OCI-LY7 (cell line): ENCODE measurements around the gene LPAR2.

ENCODE experiments used
- CTCF ChIP-seq: fragments of 200-600 bp; sonication (generic); conservative IDR thresholded peaks from 2 replicates; pipeline ENCODE4 v1.5.1; 2014; ENCODE audit warnings: mild to moderate bottlenecking, antibody characterized with exemption, low read length, moderate library complexity, mixed read lengths
- EZH2phosphoT487 ChIP-seq: fragments of 200-600 bp; sonication (generic); IDR thresholded peaks from 2 replicates; pipeline ENCODE4 v1.6.1; 2018; ENCODE audit warnings: low read depth, borderline replicate concordance, mild to moderate bottlenecking, mixed run types, antibody characterized with exemption, low read length, moderate library complexity, mixed read lengths

- TF ChIP-seq CTCF: peak; percentile 57; the same call in 1 of the 2 replicates
- TF ChIP-seq EZH2phosphoT487: no peak
These were observed 16.0 kb upstream of the LPAR2 start for GRCh38 chr19:19644054-19644388.
